ENCODE measurements around the gene NMNAT2. TPM values are rescaled to one million over a fixed set of nuclear protein-coding genes. Genes with fewer than 3 reads are reported as not detected.

Gene NMNAT2
- total and polyA plus RNA-seq, 7 donors, result under 0.01 to 5.5 (median 3.6) TPM

GRCh38 chr1:183375381-183375780, 42.8 kb downstream of the NMNAT2 start:
- intact Hi-C loops (cut with DNase I), result no loop called here
- no peak for DNase-seq

GRCh38 chr1:183374825-183375224, 43.4 kb downstream of the NMNAT2 start:
- no peaks in the 10 kb centered on the region for H3K36me3 ChIP-seq
- H3K4me3 ChIP-seq, result no peak overlapping the region
- H3K27ac ChIP-seq, result no peak overlapping the region
- H3K4me1 ChIP-seq, result no peaks in the 10 kb centered on the region
- TF ChIP-seq POLR2AphosphoS5 (IDR thresholded peaks at IDR 0.05), result no peak
- no peak for TF ChIP-seq POLR2A (IDR thresholded peaks at IDR 0.05)
- TF ChIP-seq CTCF (IDR thresholded peaks at IDR 0.05), result no peak
- no peak for TF ChIP-seq EP300 (IDR thresholded peaks at IDR 0.05)
- no peaks in the 10 kb centered on the region for H3K27me3 ChIP-seq
- intact Hi-C loops (cut with DNase I), result no loop called here
- 81 to 82% methylated on average over 2 of the region's 2 CpGs for WGBS, 2 donors
- no peaks in the 10 kb centered on the region for H3K9me3 ChIP-seq
- no peak for DNase-seq

More at GRCh38 chr1:183375381-183375780, 42.8 kb downstream of the NMNAT2 start:
- Histone ChIP-seq H3K9me3 (no peaks in the 10 kb centered on the region), H3K27me3 (no peaks in the 10 kb centered on the region), H3K27ac (no peak overlapping the region), H3K36me3 (no peaks in the 10 kb centered on the region), H3K4me3 (no peak overlapping the region), H3K4me1 (no peaks in the 10 kb centered on the region)
- no peak for TF ChIP-seq POLR2AphosphoS5 (IDR thresholded peaks at IDR 0.05)
- TF ChIP-seq POLR2A (IDR thresholded peaks at IDR 0.05), result no peak
- no peak for TF ChIP-seq CTCF (IDR thresholded peaks at IDR 0.05)
- TF ChIP-seq EP300 (IDR thresholded peaks at IDR 0.05), result no peak
- WGBS, 2 donors, result 92 to 97% methylated on average over 2 of the region's 2 CpGs

GRCh38 chr1:183372586-183373230, 45.5 kb downstream of the NMNAT2 start:
- H3K4me3 ChIP-seq, result no peak overlapping the region
- no peaks in the 10 kb centered on the region for H3K36me3 ChIP-seq
- 88 to 94% methylated on average over 4 of the region's 4 CpGs for WGBS, 2 donors
- H3K27me3 ChIP-seq, result no peaks in the 10 kb centered on the region
- no peak for TF ChIP-seq EP300 (IDR thresholded peaks at IDR 0.05)
- TF ChIP-seq CTCF (IDR thresholded peaks at IDR 0.05), result no peak
- no peak for TF ChIP-seq POLR2AphosphoS5 (IDR thresholded peaks at IDR 0.05)
- no peak for TF ChIP-seq POLR2A (IDR thresholded peaks at IDR 0.05)
- H3K4me1 ChIP-seq, result no peaks in the 10 kb centered on the region
- DNase-seq, result no peak
- H3K27ac ChIP-seq, result no peak overlapping the region
- intact Hi-C loops (cut with DNase I), result no loop called here
- no peaks in the 10 kb centered on the region for H3K9me3 ChIP-seq

- H3K27ac ChIP-seq, result no peak overlapping the region
- DNase-seq, result no peak
- TF ChIP-seq POLR2A (IDR thresholded peaks at IDR 0.05) (no peak), EP300 (IDR thresholded peaks at IDR 0.05) (no peak), CTCF (IDR thresholded peaks at IDR 0.05) (no peak), POLR2AphosphoS5 (IDR thresholded peaks at IDR 0.05) (no peak)
- no peaks in the 10 kb centered on the region for H3K36me3 ChIP-seq
- H3K27me3 ChIP-seq, result no peaks in the 10 kb centered on the region
- H3K4me3 ChIP-seq, result no peak overlapping the region
- WGBS, 2 donors, result 59 to 74% methylated on average over 8 of the region's 8 CpGs
- intact Hi-C loops (cut with DNase I), result no loop called here
- no peaks in the 10 kb centered on the region for H3K4me1 ChIP-seq
- H3K9me3 ChIP-seq, result no peaks in the 10 kb centered on the region
Measured at GRCh38 chr1:183370399-183371058, 47.7 kb downstream of the NMNAT2 start.
